Hypothalamus (tissue), 51 donors: ENCODE results near the gene PSMD12.
A peak's percentile ranks its signal among the peaks of the same experiment; 100 is the strongest.
"Not testable (repeated sequence)": the region's sequence is repeated elsewhere in the genome, so short reads cannot be mapped to it uniquely, and the experiment has no call there.

Experiments
- DNase-seq, 51 donors: peaks; one replicate each; lab custom pipeline; 2025; lab: John Stamatoyannopoulos, UW

The PSMD12 gene

GRCh38 chr17:67316781-67317180 is 49.6 kb downstream of the PSMD12 start:
- DNase-seq = no peak

- no peak for DNase-seq
These were observed 50.5 kb downstream of the PSMD12 start for GRCh38 chr17:67315865-67316264.

DNA sequence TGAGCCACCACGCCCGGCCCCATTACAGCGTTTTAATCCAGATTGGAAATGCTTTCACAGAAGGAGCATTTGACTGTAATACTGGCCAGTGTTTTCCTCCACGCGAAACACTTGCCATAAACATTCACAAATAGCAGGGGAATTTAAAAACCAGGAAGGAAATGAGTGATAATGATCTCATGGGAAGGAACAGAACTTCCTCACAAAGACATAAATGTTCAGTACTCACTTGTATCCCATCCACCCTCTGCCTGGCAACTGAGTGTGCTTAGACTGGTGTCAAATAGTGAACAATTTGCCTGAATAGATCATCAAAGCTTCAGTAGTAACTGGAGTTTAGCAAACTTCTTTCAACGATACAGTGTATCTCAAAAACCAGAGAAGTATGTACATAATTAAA is 54.1 kb downstream of the PSMD12 start:
- no peak for DNase-seq

GRCh38 chr17:67311575-67311974 is 54.8 kb downstream of the PSMD12 start:
- no peak for DNase-seq

DNA sequence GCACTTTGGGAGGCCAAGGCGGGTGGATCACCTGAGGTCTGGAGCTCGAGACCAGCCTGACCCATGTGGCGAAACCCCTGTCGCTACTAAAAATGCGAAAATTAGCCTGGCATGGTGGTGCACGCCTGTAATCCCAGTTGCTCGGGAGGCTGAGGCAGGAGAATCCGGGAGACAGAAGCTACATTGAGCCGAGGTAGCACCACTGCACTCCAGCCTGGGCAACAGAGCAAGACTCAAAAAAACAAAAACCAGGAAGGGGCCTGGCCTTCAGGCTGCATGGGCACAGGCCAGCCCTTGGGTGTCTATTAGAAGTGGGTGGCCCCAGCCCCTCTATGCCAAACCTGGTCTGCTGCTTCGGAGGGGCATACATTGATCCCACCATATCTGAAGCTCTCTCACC is 56.0 kb downstream of the PSMD12 start:
- DNase-seq = no peak

DNA sequence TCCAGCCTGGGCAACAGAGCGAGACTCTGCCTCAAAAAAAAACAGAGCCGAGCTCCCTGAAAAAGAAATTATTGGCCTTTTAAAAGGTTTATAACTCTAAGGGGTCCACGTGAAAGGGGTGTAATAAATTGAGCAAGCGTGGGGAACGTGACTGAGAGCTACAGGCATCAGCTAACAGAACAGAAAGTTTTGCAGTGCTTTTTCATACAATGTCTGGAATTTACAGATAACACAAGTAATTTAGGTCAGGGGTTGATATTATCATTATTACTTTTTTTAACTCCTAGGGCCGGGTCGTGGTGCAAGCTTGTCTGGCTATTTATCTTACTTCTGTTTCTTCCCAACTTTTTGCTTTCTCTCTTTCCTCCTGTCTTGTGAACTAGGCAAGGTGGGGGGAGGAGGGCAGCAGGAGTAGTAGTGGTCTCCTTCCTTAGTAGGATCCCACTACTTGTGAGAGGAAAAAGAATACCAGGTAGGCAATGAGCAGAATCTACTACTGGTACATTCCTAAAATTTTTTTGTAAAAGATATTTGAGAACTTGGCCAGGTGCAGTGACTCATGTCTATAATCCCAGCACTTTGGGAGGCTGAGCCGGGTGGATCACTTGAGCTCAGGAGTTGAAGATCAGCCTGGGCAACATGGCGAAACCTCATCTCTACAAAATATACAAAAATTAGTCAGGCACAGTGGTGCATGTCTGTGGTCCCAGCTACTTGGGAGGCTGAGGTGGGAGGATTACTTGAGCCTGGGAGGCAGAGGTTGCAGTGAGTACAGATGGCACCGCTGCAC is 60.7 kb downstream of the PSMD12 start:
- not testable (repeated sequence) for DNase-seq

DNA sequence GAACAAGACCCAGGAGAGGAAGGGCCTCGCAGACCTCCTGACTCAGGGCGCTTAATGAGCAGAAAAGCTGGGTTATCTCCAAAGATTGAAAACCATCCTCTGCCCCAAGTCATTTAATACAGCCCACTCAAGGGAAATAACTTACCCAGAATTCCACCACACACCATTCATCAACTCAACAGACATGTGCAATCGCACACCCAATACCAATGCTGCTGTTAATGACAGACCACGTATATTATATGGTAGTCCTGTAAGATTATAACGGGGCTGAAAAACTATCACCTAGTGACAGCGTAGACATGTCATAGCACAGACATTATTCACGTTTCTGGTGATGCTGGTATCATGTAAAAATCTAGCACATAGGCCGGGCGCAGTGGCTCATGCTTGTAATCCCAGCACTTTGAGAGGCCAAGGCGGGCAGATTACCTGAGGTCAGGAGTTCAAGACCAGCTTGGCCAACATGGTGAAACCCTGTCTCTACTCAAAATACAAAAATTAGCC is 68.9 kb downstream of the PSMD12 start:
- no peak for DNase-seq

GRCh38 chr17:67294451-67295199 is 71.8 kb downstream of the PSMD12 start:
- no peak for DNase-seq

DNA sequence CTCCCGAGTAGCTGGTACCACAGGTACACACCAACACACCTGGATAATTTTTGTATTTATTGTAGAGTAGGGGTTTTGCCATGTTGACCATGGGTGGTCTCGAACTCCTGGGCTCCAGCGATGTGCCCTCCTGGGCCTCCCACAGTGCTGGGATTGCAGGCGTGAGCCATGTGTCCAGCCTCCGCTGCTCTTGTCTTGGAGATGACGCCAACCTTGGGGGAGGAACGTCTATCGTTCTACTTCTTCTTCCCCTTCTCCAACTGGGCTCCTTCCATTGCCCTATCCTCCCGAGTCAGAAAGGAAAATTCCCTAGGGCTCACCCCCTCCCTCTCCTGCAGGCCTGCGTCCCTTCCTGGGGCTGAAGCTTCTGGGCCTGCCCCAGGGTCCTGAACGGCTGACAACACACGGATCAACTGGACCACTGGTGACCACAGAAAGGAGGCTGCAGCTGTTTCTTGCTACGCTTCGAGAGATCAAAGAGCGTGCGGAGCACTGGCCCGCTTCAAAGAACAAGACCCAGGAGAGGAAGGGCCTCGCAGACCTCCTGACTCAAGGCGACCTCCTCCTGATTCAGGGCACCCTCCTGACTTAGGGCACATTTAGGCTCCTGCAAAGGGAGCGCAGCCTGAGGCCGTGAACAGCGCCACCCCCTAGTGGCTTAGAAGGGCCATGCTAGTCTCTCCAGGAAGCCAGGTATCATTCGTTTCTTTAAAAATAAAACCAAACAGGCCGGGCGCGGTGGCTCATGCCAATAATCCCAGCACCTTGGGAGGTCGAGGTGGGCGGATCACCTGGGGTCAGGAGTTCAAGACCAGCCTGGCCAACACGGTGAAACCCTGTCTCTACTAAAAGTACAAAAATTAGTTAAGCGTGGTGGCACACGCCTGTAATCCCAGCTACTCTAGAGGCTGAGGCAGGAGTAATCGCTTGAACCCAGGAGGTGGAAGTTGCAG is 72.8 kb downstream of the PSMD12 start:
- DNase-seq = peak in 18 of 51 donors; percentile 2 to 39 (median 11)

DNA sequence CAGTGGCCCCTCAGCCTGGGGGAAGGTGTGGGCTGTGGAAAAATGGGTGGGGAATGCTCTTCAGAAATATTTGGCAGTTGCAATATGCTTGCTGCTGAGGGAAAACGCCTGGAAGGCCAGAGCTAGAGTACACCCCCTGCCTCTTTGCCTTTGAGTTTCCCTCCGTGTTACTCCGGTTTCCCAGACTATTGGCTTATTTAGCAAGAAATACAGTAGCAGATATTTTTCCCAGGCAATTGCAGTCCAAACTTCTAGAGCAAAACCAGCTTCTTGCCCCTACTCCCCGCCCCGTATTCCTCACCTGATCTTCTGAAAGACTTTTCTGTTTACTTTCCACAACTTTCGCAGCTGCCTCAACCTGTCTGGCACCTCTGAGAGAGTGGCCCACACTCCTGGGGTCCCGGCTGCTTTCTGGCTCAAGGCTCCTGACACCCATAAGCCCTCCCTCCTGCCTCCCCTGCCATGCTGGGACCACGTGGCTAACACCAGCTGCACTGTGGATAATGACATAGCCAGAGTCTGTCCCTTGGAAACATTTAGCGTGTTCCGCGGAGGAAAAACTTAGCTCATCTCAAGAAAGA is 75.6 kb downstream of the PSMD12 start:
- no peak for DNase-seq

DNA sequence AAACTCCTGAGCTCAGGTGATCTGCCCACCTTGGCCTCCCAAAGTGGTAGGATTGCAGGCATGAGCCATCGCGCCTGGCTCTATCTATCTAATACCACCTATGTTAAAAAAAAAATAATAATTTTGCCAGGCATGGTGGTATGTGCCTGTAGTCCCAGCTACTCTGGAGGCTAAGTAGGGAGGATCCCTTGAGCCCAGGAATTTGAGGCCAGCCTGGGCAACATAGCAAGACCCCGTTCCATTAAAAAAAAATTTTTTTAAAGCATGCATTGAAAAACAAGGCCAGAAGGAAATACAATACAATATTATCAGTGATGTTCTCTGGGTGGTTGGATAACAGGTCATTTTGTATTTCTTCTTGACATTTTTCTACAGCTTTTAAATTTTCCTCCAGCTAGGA is 76.1 kb downstream of the PSMD12 start:
- no peak for DNase-seq

DNA sequence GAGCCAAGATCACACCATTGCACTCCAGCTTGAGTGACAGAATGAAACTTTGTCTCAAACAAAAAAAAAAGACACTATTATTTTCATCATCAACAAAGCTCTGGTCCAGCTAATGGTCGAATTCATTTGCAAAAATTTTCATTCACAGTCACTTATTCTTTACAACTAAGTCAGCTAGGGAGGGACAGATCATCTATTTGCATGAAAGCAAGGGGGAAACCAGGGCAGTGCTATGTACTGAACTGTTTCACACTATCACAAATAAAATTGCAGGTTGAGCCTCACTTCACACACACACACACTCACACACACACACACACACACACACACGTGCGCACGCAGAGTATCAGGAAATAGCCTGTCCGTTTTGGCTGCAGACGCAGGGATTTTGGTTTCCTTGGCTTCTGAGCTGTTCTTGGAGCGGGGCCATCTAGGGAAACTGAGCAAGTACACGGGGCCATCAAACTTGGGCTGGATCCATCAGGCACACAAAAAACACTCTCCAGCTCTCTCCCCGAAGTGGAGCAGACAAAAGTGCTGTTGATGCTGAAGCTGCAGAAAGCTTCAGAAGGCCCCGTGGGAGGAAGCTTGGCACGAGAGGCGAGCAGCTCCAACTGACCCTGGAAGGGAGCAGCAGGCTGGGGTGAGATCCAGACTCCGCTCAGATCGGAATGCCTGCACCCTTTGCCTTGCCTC is 77.0 kb downstream of the PSMD12 start:
- peak in 47 of 51 donors; percentile 3 to 81 (median 37) for DNase-seq
